Activated CD4-positive, alpha-beta T cell treated with anti-CD3 and anti-CD28 coated beads, Interleukin-2, amount 10 ng/mL, durations not matched to agents 24 days and 14 days (primary cell): ENCODE data around the gene CCZ1B. TPM values are rescaled to one million over a fixed set of nuclear protein-coding genes. Genes with fewer than 3 reads are reported as not detected.
"Not testable (repeated sequence)": the region's sequence is repeated elsewhere in the genome, so short reads cannot be mapped to it uniquely, and the experiment has no call there.

Source experiments
- DNase-seq: peaks from one replicate; pipeline ENCODE4 v3.0.0; 2022
- H3K27ac Mint-ChIP-seq: one replicate; pipeline ENCODE4 v1.8.0; 2022; ENCODE audit warnings: mild to moderate bottlenecking, mixed read lengths
- H3K27me3 Mint-ChIP-seq: one replicate; pipeline ENCODE4 v1.8.0; 2022; ENCODE audit warnings: mixed read lengths
- H3K36me3 Mint-ChIP-seq: one replicate; pipeline ENCODE4 v1.8.0; 2022; ENCODE audit warnings: low read depth, mild to moderate bottlenecking, mixed read lengths
- H3K4me1 Mint-ChIP-seq: one replicate; pipeline ENCODE4 v1.8.0; 2021; ENCODE audit warnings: mixed read lengths
- H3K4me3 Mint-ChIP-seq: one replicate; pipeline ENCODE4 v1.8.0; 2022; ENCODE audit warnings: mild to moderate bottlenecking, moderate library complexity, mixed read lengths
- H3K9me3 Mint-ChIP-seq: one replicate; pipeline ENCODE4 v1.8.0; 2021; ENCODE audit warnings: mixed read lengths
- intact Hi-C: fragments of 100-400 bp; cut with micrococcal nuclease; formaldehyde crosslinking; loops from one replicate; pipeline ENCODE4 v1.15.1; 2023
- total RNA-seq: library from RNA; stranded (reverse); gene quantifications from 2 replicates; pipeline ENCODE4 v1.2.3, GENCODE V29; 2022

CCZ1B gene
- total RNA-seq, 1 donor from 2014 or later = 83.8 TPM

DNA sequence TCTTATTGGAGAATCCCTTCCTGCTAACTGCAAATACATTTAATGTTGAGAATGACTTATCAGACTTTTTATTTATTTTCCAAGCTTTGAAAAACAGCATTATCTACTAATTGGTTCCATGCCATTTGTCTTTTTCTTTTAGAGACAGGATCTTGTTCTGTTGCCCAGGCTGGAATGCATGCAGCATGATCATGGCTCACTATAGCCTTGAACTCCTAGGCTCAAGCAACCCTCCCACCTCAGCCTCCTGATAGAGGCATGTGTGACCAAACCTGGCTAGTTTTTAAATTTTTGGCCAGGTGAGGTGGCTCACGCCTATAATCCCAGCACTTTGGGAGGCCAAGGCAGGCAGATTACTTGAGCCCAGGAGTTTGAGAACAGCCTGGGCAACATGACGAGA, 13.1 kb downstream of the CCZ1B start:
- H3K4me3 Mint-ChIP-seq, H3K27ac Mint-ChIP-seq, DNase-seq, H3K27me3 Mint-ChIP-seq, intact Hi-C loops, H3K9me3 Mint-ChIP-seq, H3K4me1 Mint-ChIP-seq: not testable (repeated sequence)
- peaks cover 21% of the 10 kb centered on the region for H3K36me3 Mint-ChIP-seq

GRCh38 chr7:6807959-6808358, 18.1 kb downstream of the CCZ1B start:
- H3K27ac Mint-ChIP-seq, H3K36me3 Mint-ChIP-seq, intact Hi-C loops, H3K27me3 Mint-ChIP-seq, DNase-seq, H3K4me3 Mint-ChIP-seq, H3K4me1 Mint-ChIP-seq, H3K9me3 Mint-ChIP-seq: not testable (repeated sequence)

- DNase-seq, intact Hi-C loops, H3K4me1 Mint-ChIP-seq, H3K9me3 Mint-ChIP-seq, H3K27ac Mint-ChIP-seq, H3K36me3 Mint-ChIP-seq, H3K27me3 Mint-ChIP-seq, H3K4me3 Mint-ChIP-seq: not testable (repeated sequence)
These were observed 18.6 kb downstream of the CCZ1B start for GRCh38 chr7:6807393-6807918.

GRCh38 chr7:6800331-6800730, 25.7 kb downstream of the CCZ1B start:
- H3K36me3 Mint-ChIP-seq, H3K9me3 Mint-ChIP-seq, DNase-seq, H3K27ac Mint-ChIP-seq, H3K4me3 Mint-ChIP-seq, intact Hi-C loops, H3K4me1 Mint-ChIP-seq, H3K27me3 Mint-ChIP-seq: not testable (repeated sequence)

GRCh38 chr7:6799887-6800286, 26.2 kb downstream of the CCZ1B start:
- H3K9me3 Mint-ChIP-seq, H3K4me1 Mint-ChIP-seq, H3K27me3 Mint-ChIP-seq, H3K4me3 Mint-ChIP-seq, H3K27ac Mint-ChIP-seq, intact Hi-C loops, H3K36me3 Mint-ChIP-seq, DNase-seq: not testable (repeated sequence)

DNA sequence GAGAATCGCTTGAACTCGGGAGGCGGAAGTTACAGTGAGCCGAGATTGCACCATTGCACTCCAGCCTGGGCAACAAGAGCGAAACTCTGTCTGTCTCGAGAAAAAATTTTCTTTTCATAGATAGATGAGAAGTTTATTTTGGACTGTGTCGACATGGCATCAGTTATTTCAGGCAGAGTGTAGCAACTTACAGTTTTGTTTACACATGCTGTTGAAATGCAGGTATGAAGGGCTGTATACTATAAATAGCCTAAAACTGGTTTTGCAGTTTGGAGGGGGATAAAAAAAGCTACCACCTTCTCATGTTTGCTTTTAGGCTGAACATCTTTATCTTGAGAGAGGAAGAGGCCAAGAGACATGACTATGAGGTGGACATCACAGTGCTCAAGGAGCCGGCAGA, 28.0 kb downstream of the CCZ1B start:
- H3K4me3 Mint-ChIP-seq, H3K27ac Mint-ChIP-seq: not testable (repeated sequence)

GRCh38 chr7:6797218-6797617, 28.9 kb downstream of the CCZ1B start:
- DNase-seq, intact Hi-C loops, H3K27ac Mint-ChIP-seq, H3K27me3 Mint-ChIP-seq, H3K36me3 Mint-ChIP-seq, H3K9me3 Mint-ChIP-seq, H3K4me3 Mint-ChIP-seq, H3K4me1 Mint-ChIP-seq: not testable (repeated sequence)

More for the DNA sequence above, 28.0 kb downstream of the CCZ1B start:
- H3K9me3 Mint-ChIP-seq, H3K27me3 Mint-ChIP-seq, H3K36me3 Mint-ChIP-seq, intact Hi-C loops, H3K4me1 Mint-ChIP-seq, DNase-seq: not testable (repeated sequence)

DNA sequence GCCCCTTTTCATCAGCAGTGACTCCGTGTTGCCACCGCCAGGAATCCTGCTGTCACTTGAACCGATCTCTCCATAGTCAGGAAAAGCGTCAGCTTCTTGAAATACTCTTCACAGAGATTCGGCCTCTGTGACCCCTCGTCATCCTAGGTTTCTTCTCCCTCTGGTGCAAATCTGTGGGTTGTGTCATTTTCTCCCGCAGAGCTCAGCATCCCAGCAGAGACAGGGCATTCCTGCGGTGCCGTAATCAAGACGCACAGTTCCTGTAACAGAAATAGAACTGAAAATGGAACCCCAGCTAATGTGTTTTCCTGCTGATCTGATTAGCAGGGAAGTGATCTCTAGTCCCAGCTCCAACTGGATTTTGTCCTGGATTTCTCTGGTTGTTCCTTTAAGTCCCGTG, 31.8 kb downstream of the CCZ1B start:
- H3K4me1 Mint-ChIP-seq, H3K27me3 Mint-ChIP-seq, H3K36me3 Mint-ChIP-seq, H3K9me3 Mint-ChIP-seq, intact Hi-C loops, H3K4me3 Mint-ChIP-seq, H3K27ac Mint-ChIP-seq, DNase-seq: not testable (repeated sequence)

DNA sequence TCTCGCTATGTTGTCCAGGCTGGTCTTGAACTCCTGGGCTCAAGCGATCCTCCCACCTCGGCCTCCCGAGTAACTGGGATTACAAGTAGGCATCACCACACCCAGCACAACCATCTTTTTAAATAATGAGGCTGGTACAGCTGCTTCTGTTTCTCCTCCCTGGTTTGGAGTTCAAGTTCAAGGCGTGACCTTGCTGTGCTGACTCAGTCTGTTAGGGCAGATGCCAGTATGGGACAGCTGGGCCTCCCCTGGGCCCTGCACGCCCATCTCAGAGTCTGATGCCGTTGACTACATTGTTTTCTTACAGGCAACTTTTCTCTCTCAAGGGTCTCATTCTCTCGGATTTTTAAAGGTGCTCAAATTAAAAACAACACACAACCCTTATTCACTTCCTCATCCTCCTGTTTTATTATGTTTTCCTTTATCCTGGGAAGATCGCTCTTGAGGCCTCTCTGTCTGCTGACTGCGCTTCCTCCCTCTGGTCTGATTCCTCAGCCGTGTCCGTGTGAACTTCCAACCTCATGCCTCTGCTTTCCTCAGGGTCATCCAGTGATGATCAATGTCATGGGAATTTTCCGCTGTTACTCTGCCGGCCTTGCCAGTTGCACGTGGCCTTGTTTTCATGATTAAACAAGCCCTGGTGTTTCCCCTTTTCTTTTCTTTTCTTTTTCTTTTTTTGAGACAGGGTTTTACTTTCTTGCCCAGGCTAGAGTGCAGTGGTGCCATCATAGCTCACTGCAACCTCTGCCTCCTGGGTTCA, 33.8 kb downstream of the CCZ1B start:
- H3K27me3 Mint-ChIP-seq, H3K4me1 Mint-ChIP-seq, H3K4me3 Mint-ChIP-seq, DNase-seq, H3K27ac Mint-ChIP-seq, H3K9me3 Mint-ChIP-seq, intact Hi-C loops, H3K36me3 Mint-ChIP-seq: not testable (repeated sequence)

DNA sequence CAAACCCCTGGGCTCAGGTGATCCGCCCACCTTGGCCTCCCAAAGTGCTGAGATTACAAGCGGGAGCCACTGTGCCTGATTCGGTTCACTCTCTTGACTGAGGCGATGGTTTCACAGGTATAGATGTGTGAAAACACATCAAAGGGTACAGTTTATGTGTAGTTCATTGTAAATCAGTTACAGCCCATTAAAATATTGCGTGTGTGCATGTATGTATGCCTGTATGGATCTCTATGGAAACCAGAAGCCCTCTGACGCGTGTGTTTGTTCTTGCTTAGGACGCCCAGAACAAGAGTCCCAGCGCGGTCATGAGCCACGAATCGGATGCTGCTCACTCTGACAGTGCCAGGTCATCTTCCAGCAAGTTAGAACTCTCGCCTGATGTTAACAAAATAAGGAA, 36.7 kb downstream of the CCZ1B start:
- H3K36me3 Mint-ChIP-seq, H3K9me3 Mint-ChIP-seq, DNase-seq, H3K27ac Mint-ChIP-seq, intact Hi-C loops, H3K27me3 Mint-ChIP-seq, H3K4me3 Mint-ChIP-seq, H3K4me1 Mint-ChIP-seq: not testable (repeated sequence)

DNA sequence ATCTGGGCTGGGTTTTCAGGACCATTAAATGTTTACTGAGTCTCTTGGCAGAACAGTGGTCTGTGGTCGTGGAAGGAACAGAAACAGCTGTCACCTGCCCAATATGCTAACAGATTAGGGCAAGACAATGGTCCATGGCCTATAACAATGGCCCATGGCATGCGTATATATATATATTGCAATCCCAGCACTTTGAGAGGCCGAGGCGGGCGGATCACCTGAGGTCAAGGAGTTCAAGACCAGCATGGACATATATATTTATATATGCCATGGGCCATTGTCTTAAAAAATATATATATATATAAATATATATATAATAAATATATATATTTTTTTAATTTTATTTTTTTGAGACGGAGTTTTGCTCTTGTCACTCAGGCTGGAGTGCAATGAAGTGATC, 44.5 kb downstream of the CCZ1B start:
- H3K4me1 Mint-ChIP-seq, intact Hi-C loops, H3K27ac Mint-ChIP-seq, H3K4me3 Mint-ChIP-seq, DNase-seq, H3K36me3 Mint-ChIP-seq, H3K9me3 Mint-ChIP-seq, H3K27me3 Mint-ChIP-seq: not testable (repeated sequence)

DNA sequence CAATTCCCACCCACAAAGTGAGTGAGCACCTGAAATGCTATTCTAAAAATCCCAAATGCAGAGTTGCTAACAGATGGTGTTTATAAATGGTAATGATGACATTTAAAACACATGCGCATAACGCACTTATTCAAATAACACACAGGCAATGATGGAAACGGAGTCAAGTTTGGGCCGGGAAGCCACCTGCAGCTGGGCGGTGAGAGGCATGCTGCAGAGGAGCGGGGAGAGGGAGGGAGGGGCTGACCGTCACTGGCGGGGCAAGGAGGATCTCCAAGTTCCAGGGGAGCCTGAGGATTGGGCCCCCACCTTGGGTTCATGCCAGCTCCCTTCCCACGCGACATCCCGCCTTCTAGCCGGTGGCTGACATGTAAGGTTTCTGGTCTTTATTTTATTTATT, 64.9 kb downstream of the CCZ1B start:
- intact Hi-C loops = not testable (repeated sequence)

DNA sequence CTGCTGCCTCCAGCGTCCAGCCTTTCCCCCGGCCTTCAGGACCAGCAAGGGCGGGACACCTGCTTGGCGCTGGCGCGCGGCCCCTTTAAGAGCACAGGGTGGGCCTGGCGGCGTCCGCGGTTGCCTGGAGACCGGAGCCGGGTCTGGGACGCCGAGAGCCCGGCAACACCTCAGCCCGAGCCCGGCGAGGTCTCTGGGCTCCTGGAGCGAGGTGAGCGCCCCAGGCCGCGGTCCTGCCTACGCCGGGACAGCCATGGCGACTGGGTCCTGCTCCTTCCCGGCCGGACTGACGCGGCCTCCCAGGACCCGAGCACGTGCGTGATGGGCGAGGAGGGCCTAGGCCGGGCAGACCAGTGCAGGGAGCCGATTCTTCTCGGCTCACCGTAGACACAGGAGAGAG, 72.1 kb downstream of the CCZ1B start, which contains the start of gene RSPH10B2:
Gene RSPH10B2 (plus strand): TSS at position 140 of the 400 bp plus-strand sequence. CDS start 3,575 bp downstream, outside the sequence.
- H3K4me1 Mint-ChIP-seq, DNase-seq, H3K9me3 Mint-ChIP-seq, intact Hi-C loops, H3K27ac Mint-ChIP-seq, H3K27me3 Mint-ChIP-seq, H3K4me3 Mint-ChIP-seq, H3K36me3 Mint-ChIP-seq: not testable (repeated sequence)

More for the DNA sequence above, 64.9 kb downstream of the CCZ1B start:
- H3K36me3 Mint-ChIP-seq, H3K27me3 Mint-ChIP-seq, H3K27ac Mint-ChIP-seq, H3K4me1 Mint-ChIP-seq, H3K4me3 Mint-ChIP-seq, DNase-seq, H3K9me3 Mint-ChIP-seq: not testable (repeated sequence)

GRCh38 chr7:6750173-6750572, 75.9 kb downstream of the CCZ1B start:
- H3K36me3 Mint-ChIP-seq, intact Hi-C loops, H3K9me3 Mint-ChIP-seq, H3K4me1 Mint-ChIP-seq, H3K27ac Mint-ChIP-seq, H3K4me3 Mint-ChIP-seq, H3K27me3 Mint-ChIP-seq: not testable (repeated sequence)
- peak; percentile 49 for DNase-seq

GRCh38 chr7:6749335-6749734, 76.7 kb downstream of the CCZ1B start:
- H3K4me1 Mint-ChIP-seq, H3K36me3 Mint-ChIP-seq, H3K27me3 Mint-ChIP-seq, H3K9me3 Mint-ChIP-seq, H3K27ac Mint-ChIP-seq, H3K4me3 Mint-ChIP-seq, intact Hi-C loops: not testable (repeated sequence)
- DNase-seq = peak; percentile 44
